Activated CD8-positive, alpha-beta memory T cell treated with anti-CD3 and anti-CD28 coated beads, Interleukin-2, amount 50 U/mL, for 24 hours (primary cell): ENCODE data around the gene GNL2.
"Not testable (repeated sequence)": the region's sequence is repeated elsewhere in the genome, so short reads cannot be mapped to it uniquely, and the experiment has no call there.

Experiments
- DNase-seq: peaks from one replicate; pipeline ENCODE4 v3.0.0-alpha.2; 2020; ENCODE audit errors: extremely low read depth

GNL2 gene

DNA sequence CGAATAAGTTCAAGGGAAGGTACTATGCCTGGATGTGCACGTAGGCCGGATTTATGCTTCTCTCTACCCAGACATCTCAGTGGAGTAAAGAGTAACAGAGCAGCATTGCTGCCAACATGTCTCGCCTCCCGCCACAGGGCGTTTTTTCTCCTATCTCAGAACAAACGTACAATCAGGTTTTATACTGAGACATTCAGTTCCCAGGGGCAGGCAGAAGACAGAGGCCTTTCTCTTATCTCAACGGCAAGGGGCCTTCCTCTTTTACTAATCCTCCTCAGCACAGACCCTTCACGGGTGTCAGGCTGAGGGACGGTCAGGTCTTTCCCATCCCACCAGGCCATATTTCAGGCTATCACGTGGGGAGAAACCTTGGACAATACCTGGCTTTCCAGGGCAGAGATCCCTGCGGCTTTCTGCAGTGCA lies 35.8 kb downstream of the GNL2 start:
- DNase-seq = not testable (repeated sequence)

DNA sequence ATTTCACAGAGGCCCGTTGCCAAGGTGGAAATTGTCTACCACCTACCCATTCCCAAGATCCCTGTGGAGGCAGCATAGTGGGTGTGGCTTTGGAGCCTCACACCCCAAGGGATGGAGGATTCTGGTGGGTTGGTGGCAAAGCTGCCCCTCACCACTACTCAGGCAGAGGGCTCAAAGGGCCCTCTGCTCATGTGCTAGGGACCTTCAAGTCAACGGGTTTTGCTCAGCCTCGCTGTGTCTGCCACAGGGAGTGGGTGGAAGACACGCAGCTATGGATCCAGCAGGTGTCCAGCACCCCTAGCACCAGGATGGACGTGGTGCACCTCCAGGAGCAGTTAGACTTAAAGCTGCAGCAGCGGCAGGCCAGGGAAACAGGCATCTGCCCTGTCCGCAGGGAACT lies 36.7 kb downstream of the GNL2 start:
- no peak for DNase-seq

DNA sequence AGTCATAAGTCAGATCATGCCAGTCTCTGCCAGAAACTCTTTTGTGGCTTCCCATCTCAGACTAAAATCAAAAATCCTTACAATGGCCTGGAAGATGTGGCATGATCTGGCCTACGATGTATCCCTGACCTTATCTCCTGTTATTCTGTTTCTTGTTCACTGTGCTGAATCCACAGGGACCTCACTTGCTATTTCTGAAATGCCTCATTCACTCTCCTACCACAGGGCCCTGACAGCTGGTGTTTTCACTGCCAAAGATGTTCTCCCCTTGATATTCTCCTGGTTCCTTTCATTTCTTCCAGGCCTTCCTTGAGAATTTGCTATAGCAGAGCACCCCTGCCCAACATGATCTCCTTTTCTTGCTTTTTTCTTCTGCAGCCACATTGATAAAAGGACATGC lies 37.3 kb downstream of the GNL2 start:
- no peak for DNase-seq

DNA sequence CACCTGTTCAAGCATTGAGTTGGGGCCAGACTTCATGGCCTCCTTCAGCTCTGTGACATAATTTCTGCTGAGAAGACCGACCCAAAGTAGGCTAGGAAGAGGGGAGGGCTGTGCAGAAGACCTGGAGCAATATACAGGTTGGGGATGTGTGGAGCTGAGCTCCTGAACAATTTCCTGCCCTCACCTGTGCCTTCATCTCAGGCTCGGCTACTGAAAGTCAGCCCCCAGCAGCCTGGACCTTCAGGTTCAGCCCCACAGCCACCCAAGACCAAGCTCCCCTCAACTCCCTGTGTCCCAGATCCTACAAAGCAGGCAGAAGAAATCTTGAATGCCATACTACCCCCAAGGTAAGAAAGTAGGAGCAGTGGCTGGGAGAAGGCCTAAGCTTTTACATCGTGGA lies 38.3 kb downstream of the GNL2 start:
- DNase-seq = no peak

DNA sequence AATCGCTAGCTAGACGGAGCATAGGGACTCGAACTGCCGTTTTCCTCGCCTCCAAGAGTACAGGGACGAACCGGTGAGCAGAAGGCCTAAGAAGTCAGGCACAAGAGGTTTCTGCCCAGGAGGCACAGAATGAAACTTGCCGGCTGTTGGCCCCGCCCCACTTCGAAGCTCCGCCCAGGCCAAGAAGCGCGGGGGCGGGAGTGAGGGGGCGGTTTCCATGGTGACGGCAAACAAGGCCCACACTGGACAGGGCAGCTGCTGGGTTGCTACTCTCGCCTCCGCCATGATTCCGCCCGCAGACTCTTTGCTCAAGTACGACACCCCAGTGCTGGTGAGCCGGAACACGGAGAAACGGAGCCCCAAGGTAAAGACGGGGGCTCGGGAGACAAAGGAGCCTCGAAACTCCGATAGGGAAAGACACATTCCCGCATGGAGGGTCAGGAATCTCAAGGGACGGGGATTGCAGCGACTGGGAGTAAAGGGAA lies 39.0 kb downstream of the GNL2 start, which contains the start of gene DNALI1:
Gene DNALI1, plus strand, starts transcription at position 229 of the 485 bp plus-strand sequence. Its CDS starts 55 bp downstream, at position 284.
- no peak for DNase-seq

DNA sequence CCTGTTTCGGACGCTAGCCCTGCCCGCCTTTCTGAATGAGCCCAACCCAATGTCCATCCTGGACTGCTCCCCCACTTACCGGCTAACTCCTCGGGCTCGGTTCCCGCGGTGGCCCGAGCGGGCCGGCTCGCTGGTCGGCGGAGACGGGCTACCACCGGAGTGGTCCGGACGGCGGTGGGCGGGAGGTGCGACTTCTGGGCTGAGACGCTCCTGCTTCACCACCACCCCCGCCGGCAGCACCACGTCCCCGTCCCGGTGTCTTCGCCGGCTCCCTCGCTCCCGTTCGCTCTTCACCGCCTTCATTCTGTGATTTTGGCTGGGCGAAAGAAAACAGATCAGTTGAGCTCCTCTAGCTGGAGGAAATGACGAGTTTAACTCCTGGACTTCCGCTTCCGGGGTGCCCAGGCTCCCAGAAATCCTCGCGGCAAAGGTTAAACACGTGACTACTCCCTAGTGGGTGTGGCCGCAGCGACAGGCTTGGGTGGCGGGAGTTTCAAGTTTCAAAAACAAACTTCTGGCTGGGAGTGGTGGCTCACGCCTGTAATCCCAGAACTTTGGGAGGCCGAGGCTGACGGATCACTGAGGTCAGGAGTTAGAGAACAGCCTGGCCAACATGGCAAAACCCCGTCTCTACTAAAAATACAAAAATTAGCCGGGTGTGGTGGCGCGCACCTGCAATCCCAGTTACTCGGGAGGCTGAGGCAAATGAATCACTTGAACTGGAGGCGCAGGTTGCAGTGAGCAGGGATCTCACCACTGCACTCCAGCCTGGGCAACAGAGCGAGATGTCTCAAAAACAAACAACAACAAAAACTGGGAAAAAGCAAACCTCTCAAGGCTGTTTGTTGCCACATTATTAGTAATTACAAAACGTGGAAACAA lies 41.6 kb downstream of the GNL2 start, which contains the start of gene SNIP1:
Gene SNIP1, minus strand, starts transcription at position 367 of the 882 bp plus-strand sequence. Its CDS starts 64 bp downstream, at position 303.
- DNase-seq = peak; percentile 78

DNA sequence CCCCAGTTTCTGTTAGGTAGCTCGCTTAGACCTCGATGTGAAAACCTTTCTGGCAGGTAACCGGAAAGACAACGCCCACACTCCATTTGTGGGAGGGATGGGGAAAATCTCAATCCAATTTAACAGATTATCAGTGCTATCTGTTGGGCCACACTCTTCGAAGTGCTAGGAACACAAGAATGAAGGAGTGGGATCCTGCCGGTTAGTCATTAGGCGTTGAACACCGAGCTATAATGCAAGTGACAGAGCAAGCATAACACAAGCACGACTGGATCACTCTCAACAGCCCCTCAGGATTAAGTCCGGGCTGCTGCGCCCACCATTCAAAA lies 42.2 kb downstream of the GNL2 start:
- no peak for DNase-seq

DNA sequence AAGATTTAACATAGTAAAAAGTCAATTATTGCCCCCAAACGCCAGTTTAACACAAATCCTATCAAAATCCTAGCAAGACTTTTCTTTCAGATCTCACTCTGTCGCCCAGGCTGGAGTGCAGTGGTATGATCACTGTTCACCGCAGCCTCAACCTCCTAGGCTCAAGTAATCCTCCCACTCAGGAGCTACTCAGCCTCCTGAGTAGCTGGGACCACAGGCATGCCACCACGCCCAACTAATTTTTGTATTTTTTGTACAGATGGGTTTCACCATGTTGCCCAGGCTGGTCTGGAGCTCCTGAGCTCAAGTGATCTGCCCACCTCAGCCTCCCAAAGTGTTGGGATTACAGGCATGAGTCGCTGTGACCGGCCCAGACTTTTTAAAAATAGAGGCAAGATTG lies 46.4 kb downstream of the GNL2 start:
- no peak for DNase-seq

DNA sequence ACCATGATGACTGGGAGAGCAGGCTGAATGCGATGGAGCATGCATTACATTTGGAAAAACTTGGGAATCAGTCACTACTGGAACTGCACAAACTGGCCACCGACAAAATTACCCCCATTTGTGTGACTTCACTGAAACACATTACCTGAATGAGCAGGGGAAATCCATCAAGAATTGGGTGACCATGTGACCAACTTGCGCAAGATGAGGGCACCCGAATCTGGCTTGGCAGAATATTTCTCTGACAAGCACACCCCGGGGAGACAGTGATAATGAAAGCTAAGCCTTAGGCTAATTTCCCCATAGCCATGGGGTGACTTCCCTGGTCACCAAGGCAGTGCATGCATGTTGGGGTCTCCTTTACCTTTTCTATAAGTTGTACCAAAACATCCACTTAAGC lies 50.7 kb downstream of the GNL2 start:
- no peak for DNase-seq

DNA sequence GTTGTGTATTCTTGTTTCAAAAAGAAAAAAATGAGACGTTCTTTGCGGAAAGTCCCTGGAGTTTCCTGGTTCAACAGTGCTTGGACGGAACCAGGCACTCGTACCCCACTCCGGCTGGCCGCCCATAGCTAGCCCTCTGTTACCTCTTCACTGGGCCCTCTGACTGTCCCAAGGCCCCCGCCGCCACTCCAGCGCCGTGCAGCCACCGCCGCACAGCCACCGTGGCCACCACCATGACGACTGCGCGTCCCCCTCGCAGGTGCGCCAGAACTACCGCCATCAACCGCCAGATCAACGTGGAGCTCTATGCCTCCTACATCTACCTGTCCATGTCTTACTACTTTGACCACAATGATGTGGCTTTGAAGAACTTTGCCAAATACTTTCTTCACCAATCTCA lies 51.2 kb downstream of the GNL2 start:
- DNase-seq = no peak

DNA sequence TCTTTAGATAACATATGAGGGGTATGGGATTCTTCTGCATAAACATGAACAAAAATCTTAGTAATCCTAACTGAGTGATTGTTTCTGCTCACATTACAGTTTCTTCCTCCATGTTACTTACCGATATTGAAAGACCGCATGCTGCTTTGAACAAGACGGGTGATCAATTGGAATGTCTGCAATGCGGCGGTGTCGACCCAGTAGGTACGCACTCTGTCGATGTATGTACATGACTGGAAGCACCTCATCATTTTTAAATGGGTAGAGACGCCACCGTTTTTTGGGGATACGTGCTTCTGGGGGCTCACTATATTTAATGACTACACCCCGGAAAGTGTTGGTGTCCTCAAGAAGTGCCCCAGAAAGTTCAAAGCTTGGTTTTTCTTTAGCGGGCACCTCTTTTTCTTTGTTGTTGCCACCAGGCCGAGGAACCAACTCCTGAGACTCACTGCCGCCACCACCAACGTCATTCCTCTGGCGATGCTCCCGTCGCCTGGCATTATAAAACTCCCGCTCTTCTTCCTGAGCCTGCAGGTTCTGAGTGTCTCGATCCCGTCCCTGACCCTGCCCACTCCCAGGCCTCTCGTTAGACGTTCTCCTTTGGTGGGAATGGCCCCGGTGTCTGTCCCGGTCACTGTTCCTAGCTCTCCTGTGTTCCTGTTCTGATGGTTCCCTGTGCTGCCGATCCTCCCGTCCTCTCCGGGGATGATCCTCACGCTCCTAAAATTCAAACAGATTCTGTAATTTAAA lies 55.5 kb downstream of the GNL2 start:
- no peak for DNase-seq

DNA sequence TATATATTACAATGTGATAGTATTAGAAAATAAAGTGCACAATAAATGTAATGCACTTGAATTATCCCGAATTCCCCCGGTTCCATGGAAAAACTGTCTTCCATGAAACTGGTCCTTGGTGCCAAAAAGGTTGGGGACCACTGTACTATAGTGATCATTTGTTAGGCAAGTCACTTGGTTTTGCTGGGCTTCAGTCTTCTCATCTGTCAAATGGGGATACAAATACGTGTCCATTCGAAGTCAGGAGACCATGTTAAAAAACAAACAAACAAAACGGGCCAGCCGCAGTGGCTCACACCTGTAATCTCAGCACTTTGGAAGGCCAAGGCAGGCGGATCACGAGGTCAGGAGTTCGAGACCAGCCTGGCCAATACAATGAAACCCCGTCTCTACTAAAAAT lies 56.6 kb downstream of the GNL2 start:
- not testable (repeated sequence) for DNase-seq

DNA sequence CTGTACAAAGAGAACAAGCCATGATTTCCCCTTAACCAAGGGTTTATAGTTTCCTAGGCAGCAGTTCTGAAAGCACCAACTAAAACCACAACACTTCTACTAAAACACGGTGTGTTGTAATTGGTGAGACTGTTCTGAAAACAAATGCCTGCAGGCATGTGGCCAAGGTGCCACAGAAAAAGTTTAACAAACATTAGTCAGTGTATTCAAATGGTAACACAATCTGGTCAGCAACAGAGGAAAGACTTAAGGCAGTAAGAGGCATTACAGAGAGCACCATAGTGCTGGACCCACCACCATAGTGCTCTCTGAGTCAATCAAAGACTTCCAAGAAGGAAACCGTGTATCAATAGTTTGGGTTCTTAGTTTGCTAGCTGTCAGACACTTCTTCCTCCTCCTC lies 58.4 kb downstream of the GNL2 start:
- no peak for DNase-seq

DNA sequence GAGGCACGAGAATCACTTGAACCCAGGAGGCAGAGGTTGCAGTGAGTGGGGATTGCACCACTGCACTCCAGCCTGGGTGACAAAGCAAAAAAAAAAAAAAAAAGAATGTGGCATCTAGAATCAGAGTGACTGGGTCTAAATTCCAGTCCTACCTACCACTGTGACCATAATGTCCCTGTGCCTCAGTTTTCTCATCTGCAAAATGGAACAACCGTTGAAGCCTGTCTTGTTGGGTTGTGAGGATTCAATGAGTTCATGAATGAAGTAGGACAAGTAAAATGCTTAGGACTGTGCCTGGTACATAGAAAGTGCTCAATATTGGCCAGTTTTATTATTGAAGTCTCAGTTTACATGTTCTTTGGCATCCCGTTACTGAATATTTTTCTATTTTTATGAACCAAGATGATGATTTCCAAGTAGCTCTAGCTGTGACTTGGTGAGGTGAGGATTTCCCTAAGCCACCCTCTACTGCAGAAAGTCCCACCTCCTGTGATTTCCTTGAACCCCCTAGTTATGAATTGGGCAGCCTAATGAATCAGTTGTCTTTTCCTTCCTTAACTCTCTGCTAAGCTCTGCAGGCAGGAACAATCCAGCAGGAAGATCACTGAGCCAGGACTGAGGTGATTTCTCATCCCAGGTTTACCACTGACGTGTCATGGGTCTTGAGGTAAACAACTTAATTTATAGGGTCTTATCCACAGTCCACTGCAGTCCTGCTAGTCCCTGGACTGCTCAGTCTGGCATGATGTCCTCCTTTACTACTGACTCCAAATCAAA lies 62.2 kb downstream of the GNL2 start:
- DNase-seq = no peak

DNA sequence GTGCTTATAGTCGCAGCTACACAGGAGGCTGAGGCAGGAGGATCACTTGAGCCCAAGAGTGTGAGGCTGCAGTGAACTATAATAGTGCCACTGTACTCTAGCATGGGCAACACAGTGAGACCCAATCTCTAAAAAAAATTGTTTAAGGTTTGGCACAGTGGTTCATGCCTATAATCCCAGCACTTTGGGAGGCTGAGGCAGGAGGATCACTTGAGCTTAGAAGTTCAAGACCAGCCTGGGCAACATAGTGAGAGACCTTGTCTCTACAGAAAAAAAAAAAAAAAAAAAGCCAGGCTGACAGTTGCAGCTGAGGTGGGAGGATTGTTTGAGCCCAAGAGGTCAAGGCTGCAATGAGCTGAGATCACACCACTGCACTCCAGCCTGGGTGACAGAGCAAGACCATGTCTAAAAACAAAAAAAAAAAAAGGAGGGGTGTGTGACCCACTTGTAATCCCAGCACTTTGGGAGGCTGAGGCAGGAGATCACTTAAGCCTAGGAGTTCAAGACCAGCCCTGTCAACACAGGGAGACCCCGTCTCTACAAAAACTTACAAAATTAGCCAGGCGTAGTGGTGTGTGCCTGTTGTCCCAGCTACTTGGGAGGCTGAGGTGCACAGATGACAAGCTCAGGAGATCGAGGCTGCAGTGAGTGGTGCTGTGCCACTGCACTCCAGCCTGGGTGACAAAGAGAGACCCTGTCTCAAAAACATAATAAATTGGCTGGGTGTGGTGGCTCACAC lies 63.1 kb downstream of the GNL2 start:
- not testable (repeated sequence) for DNase-seq

DNA sequence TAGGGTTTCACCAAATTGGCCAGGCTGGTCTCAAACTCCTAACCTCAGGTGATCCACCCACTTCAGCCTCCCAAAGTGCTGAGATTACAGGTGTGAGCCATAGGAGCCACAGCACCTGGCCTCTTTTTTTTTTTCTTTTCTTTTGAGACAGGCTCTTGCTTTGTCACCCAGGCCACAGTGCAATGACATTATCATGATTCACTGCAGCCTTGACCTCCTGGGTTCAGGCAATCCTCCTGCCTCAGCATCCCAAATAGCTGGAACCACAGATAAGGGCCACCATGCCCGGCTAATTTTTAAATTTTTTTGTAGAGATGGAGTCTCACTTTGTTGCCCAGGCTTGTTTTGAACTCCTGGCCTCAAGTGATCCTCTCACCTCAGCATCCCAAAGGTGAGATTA lies 65.8 kb downstream of the GNL2 start:
- not testable (repeated sequence) for DNase-seq

DNA sequence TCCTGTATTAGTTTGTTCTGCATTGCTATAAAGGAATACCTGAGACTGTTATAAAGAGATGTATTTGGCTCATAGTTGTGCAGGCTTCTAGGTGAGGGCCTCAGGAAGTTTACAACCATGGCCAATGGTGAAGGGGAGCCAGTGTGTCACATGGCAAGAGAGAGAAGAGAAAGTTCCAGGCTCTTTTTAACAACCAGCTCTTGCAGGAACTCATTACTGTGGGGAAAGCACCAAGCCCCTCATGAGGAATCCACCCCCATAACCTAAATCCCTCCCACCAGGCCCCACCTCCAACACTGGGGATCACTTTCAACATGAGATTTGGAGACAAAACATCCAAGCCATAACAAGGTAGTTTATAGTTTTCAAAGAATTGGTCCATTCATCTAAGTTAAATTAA lies 76.1 kb downstream of the GNL2 start:
- no peak for DNase-seq

DNA sequence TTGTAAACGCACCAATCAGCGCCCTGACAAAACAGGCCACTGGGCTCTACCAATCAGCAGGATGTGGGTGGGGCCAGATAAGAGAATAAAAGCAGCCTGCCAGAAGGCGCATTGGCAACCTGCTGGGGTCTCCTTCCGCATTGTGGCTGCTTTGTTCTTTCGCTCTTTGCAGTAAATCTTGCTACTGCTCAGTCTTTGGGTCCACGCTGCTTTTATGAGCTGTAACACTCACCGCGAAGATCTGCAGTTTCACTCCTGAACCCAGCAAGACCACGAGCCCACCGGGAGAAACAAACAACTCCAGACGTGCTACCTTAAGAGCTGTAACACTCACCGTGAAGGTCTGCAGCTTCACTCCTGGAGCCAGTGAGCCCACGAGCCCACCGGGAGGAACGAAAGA lies 76.8 kb downstream of the GNL2 start:
- peak; percentile 40 for DNase-seq

DNA sequence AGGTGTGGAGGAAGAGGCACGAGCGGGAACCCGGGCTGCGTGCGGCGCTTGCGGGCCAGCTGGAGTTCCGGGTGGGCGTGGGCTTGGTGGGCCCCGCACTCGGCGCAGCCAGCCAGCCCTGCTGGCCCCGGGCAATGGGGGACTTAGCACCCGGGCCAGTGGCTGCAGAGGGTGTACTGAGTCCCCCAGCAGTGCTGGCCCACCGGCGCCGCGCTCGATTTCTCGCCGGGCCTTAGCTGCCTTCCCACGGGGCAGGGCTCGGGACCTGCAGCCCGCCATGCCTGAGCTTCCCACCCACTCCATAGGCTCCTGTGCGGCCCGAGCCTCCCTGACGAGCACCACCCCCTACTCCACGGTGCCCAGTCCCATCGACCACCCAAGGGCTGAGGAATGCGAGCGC lies 77.5 kb downstream of the GNL2 start:
- DNase-seq = not testable (repeated sequence)

DNA sequence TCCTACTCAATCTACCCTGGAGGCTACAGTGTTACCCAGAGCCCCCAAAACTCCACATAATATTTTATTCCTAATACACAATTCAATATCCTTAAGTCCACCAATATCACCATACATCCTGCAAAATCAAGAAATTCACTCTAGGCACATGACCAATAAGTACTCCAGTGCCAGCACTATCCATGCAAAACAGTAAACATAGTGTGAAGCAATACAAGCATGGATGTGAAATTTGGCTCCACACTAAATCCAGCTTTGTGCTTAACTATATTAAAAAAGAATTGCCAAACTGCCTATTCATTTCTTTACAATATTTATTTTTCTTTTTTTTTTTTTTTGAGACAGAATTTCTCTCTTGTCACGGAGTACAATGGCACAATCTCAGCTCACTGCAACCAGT lies 78.2 kb downstream of the GNL2 start:
- no peak for DNase-seq
